Measurements from ENCODE around the gene PSMA8. TPM values are rescaled to one million over a fixed set of nuclear protein-coding genes. Genes with fewer than 3 reads are reported as not detected.

PSMA8 gene
- total and polyA plus RNA-seq, 2 donors from 2014 or later = not detected

DNA sequence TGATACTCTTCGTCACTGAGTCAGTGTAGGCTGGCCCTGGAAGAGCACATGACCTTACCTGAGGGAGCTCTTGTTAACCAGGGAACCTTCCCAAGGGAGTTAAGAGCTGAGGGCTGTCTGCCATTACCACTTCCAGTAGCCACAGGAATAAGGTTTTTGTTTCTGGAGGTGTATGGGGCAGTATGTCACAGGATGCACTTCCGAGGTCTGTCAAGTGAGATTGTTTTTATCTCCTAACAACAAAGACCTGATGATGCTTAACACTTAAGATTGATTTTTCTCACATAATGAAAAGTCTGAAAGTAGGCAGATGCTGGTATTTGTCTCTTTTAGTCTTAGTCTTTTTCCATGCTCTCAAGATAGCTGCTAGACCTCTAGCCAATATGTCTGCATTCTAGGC, 41.8 kb downstream of the PSMA8 start:
- DNase-seq = no peak
- TF ChIP-seq, protein P1, sequence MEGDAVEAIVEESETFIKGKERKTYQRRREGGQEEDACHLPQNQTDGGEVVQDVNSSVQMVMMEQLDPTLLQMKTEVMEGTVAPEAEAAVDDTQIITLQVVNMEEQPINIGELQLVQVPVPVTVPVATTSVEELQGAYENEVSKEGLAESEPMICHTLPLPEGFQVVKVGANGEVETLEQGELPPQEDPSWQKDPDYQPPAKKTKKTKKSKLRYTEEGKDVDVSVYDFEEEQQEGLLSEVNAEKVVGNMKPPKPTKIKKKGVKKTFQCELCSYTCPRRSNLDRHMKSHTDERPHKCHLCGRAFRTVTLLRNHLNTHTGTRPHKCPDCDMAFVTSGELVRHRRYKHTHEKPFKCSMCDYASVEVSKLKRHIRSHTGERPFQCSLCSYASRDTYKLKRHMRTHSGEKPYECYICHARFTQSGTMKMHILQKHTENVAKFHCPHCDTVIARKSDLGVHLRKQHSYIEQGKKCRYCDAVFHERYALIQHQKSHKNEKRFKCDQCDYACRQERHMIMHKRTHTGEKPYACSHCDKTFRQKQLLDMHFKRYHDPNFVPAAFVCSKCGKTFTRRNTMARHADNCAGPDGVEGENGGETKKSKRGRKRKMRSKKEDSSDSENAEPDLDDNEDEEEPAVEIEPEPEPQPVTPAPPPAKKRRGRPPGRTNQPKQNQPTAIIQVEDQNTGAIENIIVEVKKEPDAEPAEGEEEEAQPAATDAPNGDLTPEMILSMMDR (IDR thresholded peaks at IDR 0.05; ENCODE audit: borderline replicate concordance, extremely low read depth, insufficient read depth) = no peak
- Histone ChIP-seq H3K9ac (ENCODE audit: low read length in 3 of 3) (no peak overlapping the region), H3K9me3 (ENCODE audit: control insufficient read depth in 2 of 3, insufficient read depth in 1 of 3, low read length in 3 of 3) (no peaks in the 10 kb centered on the region), H3K27ac (ENCODE audit: low read depth in 2 of 2, low read length in 2 of 2) (no peak overlapping the region), H3K4me3 (ENCODE audit: low read length in 3 of 3) (no peak overlapping the region), H3K27me3 (ENCODE audit: control insufficient read depth, insufficient read depth, low read length) (no peaks in the 10 kb centered on the region), H3K36me3 (ENCODE audit: control insufficient read depth in 2 of 3, insufficient read depth in 3 of 3, low read length in 3 of 3) (no peaks in the 10 kb centered on the region), H3K4me1 (ENCODE audit: control insufficient read depth in 2 of 3, insufficient read depth in 2 of 3, low read depth in 1 of 3, low read length in 3 of 3) (no peaks in the 10 kb centered on the region)
- no peak for FAIRE-seq
- intact Hi-C loops (cut with DNase I) = no loop called here

DNA sequence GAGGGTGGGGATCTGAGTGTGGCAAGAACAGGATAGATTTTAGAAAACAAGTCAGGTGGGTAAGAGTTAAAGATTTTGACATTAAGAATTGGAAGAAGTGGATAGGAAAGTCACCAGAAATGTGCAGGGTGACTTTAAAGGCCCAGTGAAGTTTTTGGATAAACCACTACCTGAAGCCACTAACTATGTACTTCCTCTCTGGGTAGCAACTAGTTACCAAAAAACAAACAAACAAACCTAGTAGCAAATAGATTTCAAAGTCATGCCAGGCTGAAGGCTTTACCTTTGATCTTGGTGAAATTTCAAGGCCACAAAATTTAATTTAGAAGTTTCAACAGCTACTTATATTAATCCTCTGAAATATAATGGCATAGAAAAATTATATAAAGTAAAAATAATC, 42.5 kb downstream of the PSMA8 start:
- Histone ChIP-seq H3K27me3 (ENCODE audit: control insufficient read depth, insufficient read depth, low read length) (no peaks in the 10 kb centered on the region), H3K9ac (ENCODE audit: low read length in 3 of 3) (no peak overlapping the region), H3K9me3 (ENCODE audit: control insufficient read depth in 2 of 3, insufficient read depth in 1 of 3, low read length in 3 of 3) (no peaks in the 10 kb centered on the region), H3K36me3 (ENCODE audit: control insufficient read depth in 2 of 3, insufficient read depth in 3 of 3, low read length in 3 of 3) (no peaks in the 10 kb centered on the region), H3K4me3 (ENCODE audit: low read length in 3 of 3) (no peak overlapping the region), H3K27ac (ENCODE audit: low read depth in 2 of 2, low read length in 2 of 2) (no peak overlapping the region), H3K4me1 (ENCODE audit: control insufficient read depth in 2 of 3, insufficient read depth in 2 of 3, low read depth in 1 of 3, low read length in 3 of 3) (no peaks in the 10 kb centered on the region)
- DNase-seq (no peak), FAIRE-seq (no peak)
- intact Hi-C loops (cut with DNase I) = no loop called here
- TF ChIP-seq, protein P1 (IDR thresholded peaks at IDR 0.05; ENCODE audit: borderline replicate concordance, extremely low read depth, insufficient read depth) = no peak

- FAIRE-seq (no peak), DNase-seq (no peak)
- intact Hi-C loops (cut with DNase I) = no loop called here
- Histone ChIP-seq H3K4me1 (ENCODE audit: control insufficient read depth in 2 of 3, insufficient read depth in 2 of 3, low read depth in 1 of 3, low read length in 3 of 3) (no peaks in the 10 kb centered on the region), H3K9me3 (ENCODE audit: control insufficient read depth in 2 of 3, insufficient read depth in 1 of 3, low read length in 3 of 3) (no peaks in the 10 kb centered on the region), H3K4me3 (ENCODE audit: low read length in 3 of 3) (no peak overlapping the region), H3K36me3 (ENCODE audit: control insufficient read depth in 2 of 3, insufficient read depth in 3 of 3, low read length in 3 of 3) (no peaks in the 10 kb centered on the region), H3K27ac (ENCODE audit: low read depth in 2 of 2, low read length in 2 of 2) (no peak overlapping the region), H3K9ac (ENCODE audit: low read length in 3 of 3) (no peak overlapping the region), H3K27me3 (ENCODE audit: control insufficient read depth, insufficient read depth, low read length) (no peaks in the 10 kb centered on the region)
- TF ChIP-seq, protein P1 (IDR thresholded peaks at IDR 0.05; ENCODE audit: borderline replicate concordance, extremely low read depth, insufficient read depth) = no peak
Observed at GRCh38 chr18:26181343-26181826, 47.7 kb downstream of the PSMA8 start.
